Mucosa of descending colon (tissue), 3 donors: ENCODE data around the gene ERBB4. TPM values are rescaled to one million over a fixed set of nuclear protein-coding genes. Genes with fewer than 3 reads are reported as not detected.

Source experiments
- ATAC-seq: fragments of 200-7000 bp; cut with Tn5 transposase; one replicate; pipeline ENCODE4 v1.9.1; 2020; ENCODE audit warnings: mild to moderate bottlenecking, moderate library complexity
- DNase-seq, 3 donors: peaks; one replicate each; pipeline ENCODE4 v3.0.0-alpha.2; 2020
- H3K36me3 ChIP-seq: fragments of 200-600 bp; one replicate; pipeline ENCODE4 v1.8.0; 2021; ENCODE audit warnings: low read depth, mild to moderate bottlenecking
- H3K4me1 ChIP-seq: fragments of 200-600 bp; one replicate; pipeline ENCODE4 v1.8.0; 2021; ENCODE audit warnings: low read depth, mild to moderate bottlenecking
- H3K4me3 ChIP-seq: fragments of 200-600 bp; one replicate; pipeline ENCODE4 v1.8.0; 2021; ENCODE audit warnings: mild to moderate bottlenecking
- H3K9me3 ChIP-seq: fragments of 200-600 bp; one replicate; pipeline ENCODE4 v1.8.0; 2021; ENCODE audit warnings: mild to moderate bottlenecking
- intact Hi-C, 2 donors: fragments of 100-400 bp; cut with DNase I in 1 of 2; cut with micrococcal nuclease in 1 of 2; formaldehyde crosslinking; loops; one replicate each; pipeline versions ENCODE4 v1.11.0 to v1.11.1; 2022; cut with DNase I, micrococcal nuclease
- total RNA-seq, 3 donors: library from RNA; stranded (reverse); fragmentation: NEBNext Ultra II Directional in 2 of 3; extraction: Animal tissue kit (Norgen Biotek cat#: 25700) in 2 of 3; gene quantifications; one replicate each; pipeline versions ENCODE4 v1.2.1 to v1.2.4, GENCODE V29; 2021 to 2023
- TF ChIP-seq, protein P1 (sequence below): fragments of 200-600 bp; IDR thresholded peaks from one replicate; pipeline ENCODE4 v1.8.0; 2022; ENCODE audit warnings: antibody characterized with exemption, mild to moderate bottlenecking
- donor health status: DM: no; HTN: no; CAD: no; lungs with moderate emphysema.
- donor health status: DM: no; HTN: no; CAD: no.
- donor health status: DM: no; HTN: yes; CAD: no.

The ERBB4 gene
- total RNA-seq, 3 donors from 2014 or later: 0.05 to 0.25 TPM; not detected in 1

DNA sequence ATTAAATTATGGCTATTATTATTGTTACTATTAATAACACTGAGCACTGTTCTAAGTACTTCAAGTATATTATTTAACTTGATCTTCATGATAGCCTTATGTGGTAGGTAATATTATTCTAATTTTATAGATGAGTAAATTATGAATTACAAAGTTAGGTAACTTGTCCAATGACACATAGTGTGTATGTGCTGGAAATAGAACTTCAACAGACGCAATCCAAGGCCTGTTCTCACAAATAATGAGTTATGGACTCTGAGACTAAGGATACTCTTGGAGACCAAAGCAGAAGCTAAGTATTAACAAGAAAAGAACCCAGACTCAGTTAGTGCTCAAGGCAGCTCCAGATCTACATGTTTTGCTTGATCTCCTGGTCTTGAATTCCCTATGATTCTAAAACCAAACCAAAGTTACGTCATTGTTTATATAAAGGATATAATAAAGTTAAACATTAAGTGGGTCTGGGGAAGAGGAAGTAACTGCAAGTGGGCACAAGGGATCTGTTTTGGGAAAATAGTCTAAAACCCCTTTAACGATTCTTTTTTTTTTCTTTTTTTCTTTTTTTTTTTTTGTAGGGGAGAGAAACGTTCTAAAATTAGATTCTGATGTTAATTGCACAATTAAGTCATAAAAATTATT lies 211.3 kb downstream of the ERBB4 start:
- Histone ChIP-seq H3K36me3 (no peaks in the 10 kb centered on the region), H3K9me3 (no peaks in the 10 kb centered on the region), H3K4me3 (no peak overlapping the region), H3K4me1 (no peaks in the 10 kb centered on the region)
- DNase-seq: no peak
- TF ChIP-seq, protein P1, sequence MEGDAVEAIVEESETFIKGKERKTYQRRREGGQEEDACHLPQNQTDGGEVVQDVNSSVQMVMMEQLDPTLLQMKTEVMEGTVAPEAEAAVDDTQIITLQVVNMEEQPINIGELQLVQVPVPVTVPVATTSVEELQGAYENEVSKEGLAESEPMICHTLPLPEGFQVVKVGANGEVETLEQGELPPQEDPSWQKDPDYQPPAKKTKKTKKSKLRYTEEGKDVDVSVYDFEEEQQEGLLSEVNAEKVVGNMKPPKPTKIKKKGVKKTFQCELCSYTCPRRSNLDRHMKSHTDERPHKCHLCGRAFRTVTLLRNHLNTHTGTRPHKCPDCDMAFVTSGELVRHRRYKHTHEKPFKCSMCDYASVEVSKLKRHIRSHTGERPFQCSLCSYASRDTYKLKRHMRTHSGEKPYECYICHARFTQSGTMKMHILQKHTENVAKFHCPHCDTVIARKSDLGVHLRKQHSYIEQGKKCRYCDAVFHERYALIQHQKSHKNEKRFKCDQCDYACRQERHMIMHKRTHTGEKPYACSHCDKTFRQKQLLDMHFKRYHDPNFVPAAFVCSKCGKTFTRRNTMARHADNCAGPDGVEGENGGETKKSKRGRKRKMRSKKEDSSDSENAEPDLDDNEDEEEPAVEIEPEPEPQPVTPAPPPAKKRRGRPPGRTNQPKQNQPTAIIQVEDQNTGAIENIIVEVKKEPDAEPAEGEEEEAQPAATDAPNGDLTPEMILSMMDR: no peak
- intact Hi-C loops: no loop called here
- ATAC-seq: no peak

DNA sequence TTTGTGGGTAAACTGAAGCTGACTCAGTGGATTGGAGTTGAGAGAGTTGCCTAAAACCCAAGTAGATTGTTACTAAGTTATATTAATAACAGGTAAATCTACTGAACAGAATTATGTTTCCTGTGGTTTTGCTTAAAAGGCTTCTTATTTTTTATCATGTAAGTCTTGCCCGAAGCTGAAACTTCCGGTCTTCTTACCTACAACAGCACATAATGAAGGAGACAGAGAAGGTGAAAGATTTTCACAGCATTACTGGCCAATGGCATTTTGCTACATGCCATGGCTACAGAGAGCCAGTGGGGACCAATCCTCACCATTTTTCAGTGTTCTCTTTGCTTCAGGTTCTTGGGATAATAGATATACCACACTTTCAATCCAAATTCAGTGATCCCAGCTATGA lies 220.0 kb downstream of the ERBB4 start:
- ATAC-seq: no peak
- Histone ChIP-seq H3K4me3 (no peak overlapping the region), H3K4me1 (no peaks in the 10 kb centered on the region), H3K9me3 (no peaks in the 10 kb centered on the region), H3K36me3 (no peaks in the 10 kb centered on the region)
- DNase-seq: no peak
- intact Hi-C loops: no loop called here
- TF ChIP-seq, protein P1: no peak

DNA sequence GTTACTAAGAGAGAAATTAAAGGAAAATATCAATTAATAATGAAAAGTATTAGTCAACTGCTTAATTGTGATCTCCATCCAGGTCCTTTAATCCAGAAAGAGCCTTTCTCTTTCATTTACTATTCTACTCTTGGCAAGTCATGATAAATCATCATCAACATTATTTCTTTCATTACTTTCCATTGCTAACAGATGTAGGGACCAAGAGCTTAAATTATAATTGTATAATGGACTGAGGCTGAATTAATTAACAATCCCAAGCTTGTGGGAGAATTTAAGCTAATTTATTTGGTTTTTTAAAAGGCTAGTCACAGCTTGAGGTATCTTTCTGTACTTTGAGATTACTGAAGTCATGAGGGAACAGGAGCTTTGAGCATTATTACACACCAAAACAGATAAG lies 223.9 kb downstream of the ERBB4 start:
- TF ChIP-seq, protein P1: no peak
- Histone ChIP-seq H3K4me3 (no peak overlapping the region), H3K4me1 (no peaks in the 10 kb centered on the region), H3K9me3 (no peaks in the 10 kb centered on the region), H3K36me3 (no peaks in the 10 kb centered on the region)
- intact Hi-C loops: no loop called here
- ATAC-seq: no peak
- DNase-seq: no peak

DNA sequence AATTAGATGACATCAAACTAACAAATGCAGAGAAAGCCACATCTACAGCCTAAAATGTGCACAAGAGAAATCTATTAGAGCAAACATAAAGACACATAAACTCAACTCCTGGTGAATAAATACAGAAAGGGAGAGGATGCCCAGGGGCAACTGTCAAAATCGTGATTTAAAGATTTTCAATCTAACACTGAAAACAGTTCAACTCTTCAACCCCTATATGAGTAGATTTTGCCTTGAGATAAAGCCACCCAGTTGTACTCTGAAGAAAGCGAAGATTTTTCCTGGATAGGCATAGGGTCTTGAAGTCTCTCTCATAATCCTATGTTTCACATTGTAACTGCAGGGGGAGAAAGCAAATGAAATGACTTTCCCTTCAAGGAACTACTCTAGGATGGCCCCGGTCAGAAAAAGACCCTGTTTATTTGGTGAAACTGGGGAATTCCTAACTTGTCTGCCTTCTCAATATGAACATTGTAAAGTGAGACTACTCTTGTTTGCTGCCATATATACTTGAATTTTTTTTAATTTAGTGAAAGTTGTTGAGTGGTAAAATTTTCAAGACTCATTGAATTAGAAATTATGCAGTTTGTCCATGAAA lies 226.7 kb downstream of the ERBB4 start:
- Histone ChIP-seq H3K36me3 (no peaks in the 10 kb centered on the region), H3K4me1 (no peaks in the 10 kb centered on the region), H3K9me3 (no peaks in the 10 kb centered on the region), H3K4me3 (no peak overlapping the region)
- intact Hi-C loops: no loop called here
- TF ChIP-seq, protein P1: no peak
- ATAC-seq (no peak), DNase-seq (no peak)

DNA sequence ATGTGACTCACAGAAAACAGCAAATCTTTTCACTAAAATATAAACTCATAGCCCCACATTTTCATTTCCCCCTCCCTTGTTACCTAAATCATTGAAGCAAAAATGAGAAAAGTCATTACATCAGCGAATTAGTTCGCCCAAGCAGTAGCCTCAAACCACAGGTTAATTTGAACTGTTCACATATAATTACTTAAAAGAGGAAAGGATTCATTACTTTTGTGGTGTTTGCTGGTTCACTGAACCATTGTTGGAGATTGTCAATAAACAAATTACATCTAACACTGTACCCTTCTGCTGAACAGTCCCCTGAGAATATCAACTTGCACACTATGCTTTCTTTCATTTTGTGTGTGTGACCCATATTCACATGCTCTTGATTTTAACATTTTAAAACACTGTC lies 238.7 kb downstream of the ERBB4 start:
- Histone ChIP-seq H3K4me1 (no peaks in the 10 kb centered on the region), H3K36me3 (no peaks in the 10 kb centered on the region), H3K9me3 (no peaks in the 10 kb centered on the region), H3K4me3 (no peak overlapping the region)
- TF ChIP-seq, protein P1: no peak
- intact Hi-C loops: no loop called here
- no peak for ATAC-seq
- no peak for DNase-seq
